SK-N-SH (cell line): ENCODE measurements around the gene RAPGEF2. TPM values are rescaled to one million over a fixed set of nuclear protein-coding genes. Genes with fewer than 3 reads are reported as not detected.

Experiments
- CTCF ChIA-PET: fragments of 300-600, 350-600 bp; formaldehyde crosslinking; extraction: SDS; loops from one replicate; lab custom pipeline; 2021; lab: Yijun Ruan, JAX
- POLR2A ChIA-PET: fragments of 350-600 bp; sonication (Branson Sonifier 250); formaldehyde crosslinking; extraction: SDS; loops from one replicate; lab custom pipeline; 2020; ENCODE audit warnings: antibody characterized with exemption, inconsistent platforms; lab: Yijun Ruan, JAX
- DNase-seq: peaks from one replicate; pipeline ENCODE4 v3.0.0; 2012
- H2AFZ ChIP-seq: fragments of 200-600 bp; sonication (generic); 2 replicates; pipeline ENCODE4 v1.8.1; 2016; ENCODE audit warnings: antibody characterized with exemption, mild to moderate bottlenecking, low read depth
- H3F3A ChIP-seq: fragments of 200-600 bp; sonication (generic); replicated peaks from 2 replicates; pipeline ENCODE3; 2016; ENCODE audit warnings: antibody characterized with exemption, mild to moderate bottlenecking; ENCODE audit not compliant: insufficient read depth
- H3K27ac ChIP-seq, 2 experiments: fragments of 200-500 bp in 1 of 2; fragments of 200-600 bp in 1 of 2; sonication (Bioruptor generic) in 1 of 2; sonication (generic), shearing (Covaris generic) in 1 of 2; 2 replicates each; pipeline versions ENCODE4 v1.5.1 to v1.6.1; 2014 to 2016; ENCODE audit warnings: low read depth in 2 of 2, inconsistent platforms in 1 of 2, low read length in 1 of 2, mild to moderate bottlenecking in 1 of 2, mixed read lengths in 1 of 2
- H3K27me3 ChIP-seq: fragments of 200-600 bp; sonication (generic), shearing (Covaris generic); 2 replicates; pipeline ENCODE4 v1.6.1; 2016; ENCODE audit warnings: mixed run types; ENCODE audit not compliant: insufficient read depth
- H3K36me3 ChIP-seq, 2 experiments: fragments of 200-500 bp in 1 of 2; fragments of 200-600 bp in 1 of 2; sonication (Bioruptor generic) in 1 of 2; sonication (generic) in 1 of 2; replicated peaks in 1 of 2; 2 replicates each; pipeline versions ENCODE3 to v1.5.1; 2014 to 2016; ENCODE audit warnings: low read length in 1 of 2, mild to moderate bottlenecking in 1 of 2; ENCODE audit not compliant: insufficient read depth in 2 of 2, control insufficient read depth in 1 of 2
- H3K4me1 ChIP-seq, 2 experiments: fragments of 200-500 bp in 1 of 2; fragments of 200-600 bp in 1 of 2; sonication (Bioruptor generic) in 1 of 2; sonication (generic), shearing (Covaris generic) in 1 of 2; 2 replicates each; pipeline versions ENCODE4 v1.5.1 to v1.6.1; 2014 to 2016; ENCODE audit warnings: low read depth in 1 of 2, low read length in 1 of 2, mixed run types in 1 of 2; ENCODE audit not compliant: insufficient read depth in 2 of 2, control insufficient read depth in 1 of 2
- H3K4me2 ChIP-seq: fragments of 200-600 bp; sonication (generic), shearing (Covaris generic); 2 replicates; pipeline ENCODE4 v1.6.1; 2017; ENCODE audit warnings: mixed run types
- H3K4me3 ChIP-seq, 2 experiments: fragments of 200-500 bp in 1 of 2; fragments of 200-600 bp in 1 of 2; sonication (Bioruptor generic) in 1 of 2; sonication (generic), shearing (Covaris generic) in 1 of 2; 2 replicates each; pipeline versions ENCODE4 v1.5.1 to v1.8.1; 2014 to 2016; ENCODE audit warnings: low read depth in 2 of 2, inconsistent platforms in 1 of 2, low read length in 1 of 2, mild to moderate bottlenecking in 1 of 2, mixed read lengths in 1 of 2, moderate library complexity in 1 of 2
- H3K79me2 ChIP-seq: fragments of 200-600 bp; sonication (generic); 2 replicates; pipeline ENCODE4 v1.8.1; 2017; ENCODE audit warnings: mild to moderate bottlenecking; ENCODE audit not compliant: insufficient read depth
- H3K9ac ChIP-seq: fragments of 200-600 bp; sonication (generic); 2 replicates; pipeline ENCODE4 v1.6.1; 2017; ENCODE audit warnings: mixed run types
- H3K9me2 ChIP-seq: fragments of 200-600 bp; sonication (generic); 2 replicates; pipeline ENCODE4 v1.6.1; 2017; ENCODE audit warnings: mixed run types
- H3K9me3 ChIP-seq: fragments of 200-600 bp; sonication (generic); 2 replicates; pipeline ENCODE4 v1.6.1; 2017; ENCODE audit warnings: mixed run types, mild to moderate bottlenecking, moderate library complexity
- H4K20me1 ChIP-seq: fragments of 200-600 bp; sonication (generic); 2 replicates; pipeline ENCODE4 v1.6.1; 2017; ENCODE audit warnings: mild to moderate bottlenecking, mixed run types; ENCODE audit not compliant: insufficient read depth
- EP300 ChIP-seq, 2 experiments: IDR thresholded peaks; 2 replicates each; pipeline versions ENCODE4 v1.4.0 to v1.6.1; 2012; ENCODE audit warnings: borderline replicate concordance in 1 of 2, low read depth in 1 of 2, low read length in 1 of 2
- EZH2phosphoT487 ChIP-seq: fragments of 200-600 bp; sonication (generic); IDR thresholded peaks from 2 replicates; pipeline ENCODE4 v1.6.1; 2017; ENCODE audit warnings: low read depth, mixed run types, mild to moderate bottlenecking, antibody characterized with exemption, moderate library complexity, borderline replicate concordance
- FOSL2 ChIP-seq: IDR thresholded peaks from 2 replicates; pipeline ENCODE4 v1.4.0; 2012; ENCODE audit warnings: low read depth, mild to moderate bottlenecking, moderate library complexity, borderline replicate concordance
- FOXM1 ChIP-seq: IDR thresholded peaks from 2 replicates; pipeline ENCODE4 v1.4.0; 2012; ENCODE audit warnings: low read depth, mild to moderate bottlenecking
- GATA2 ChIP-seq: sonication (generic); formaldehyde crosslinking; IDR thresholded peaks from 2 replicates; pipeline ENCODE4 v1.5.0; 2020; ENCODE audit warnings: mild to moderate bottlenecking, missing genetic modification reagents
- JUND ChIP-seq: IDR thresholded peaks from 2 replicates; pipeline ENCODE4 v1.4.0; 2012
- NFIC ChIP-seq: IDR thresholded peaks from 2 replicates; pipeline ENCODE4 v1.4.0; 2012; ENCODE audit warnings: borderline replicate concordance
- RAD21 ChIP-seq: IDR thresholded peaks from 2 replicates; pipeline ENCODE4 v1.6.1; 2012; ENCODE audit warnings: mild to moderate bottlenecking, low read length
- SIN3A ChIP-seq: IDR thresholded peaks from 2 replicates; pipeline ENCODE4 v1.6.1; 2012; ENCODE audit warnings: low read depth, mild to moderate bottlenecking, low read length, moderate library complexity, borderline replicate concordance
- SMC3 ChIP-seq: IDR thresholded peaks from 2 replicates; pipeline ENCODE4 v1.6.1; 2012; ENCODE audit warnings: low read depth, low read length, improper control_type of control experiment
- TCF12 ChIP-seq: IDR thresholded peaks from 2 replicates; pipeline ENCODE4 v1.4.0; 2012
- USF2 ChIP-seq: fragments of 150-350 bp; IDR thresholded peaks from 2 replicates; pipeline ENCODE4 v1.6.1; 2017; ENCODE audit warnings: antibody characterized with exemption, low read length, low read depth, borderline replicate concordance
- YY1 ChIP-seq: IDR thresholded peaks from 2 replicates; pipeline ENCODE4 v1.4.0; 2012; ENCODE audit warnings: low read depth, mild to moderate bottlenecking
- ZBTB33 ChIP-seq: IDR thresholded peaks from 2 replicates; pipeline ENCODE4 v1.4.0; 2012; ENCODE audit warnings: low read depth, borderline replicate concordance
- WGBS: methylation state at CpG from one replicate; pipeline ENCODE4 v1.1.6; 2017; ENCODE audit warnings: low lambda C conversion rate; 5-methylcytosine and 5-hydroxymethylcytosine counted together
- polyA plus RNA-seq, 3 experiments: library from polyadenylated mRNA; depleted of rRNA; stranded (reverse); fragments of >200 nt; gene quantifications; 2 replicates each; pipeline ENCODE4 v1.2.3, GENCODE V29; 2012
- TF ChIP-seq, protein P1 (sequence below): IDR thresholded peaks from 2 replicates; pipeline ENCODE4 v1.4.0; 2012; ENCODE audit warnings: low read depth
- TF ChIP-seq, protein P2 (sequence below): IDR thresholded peaks from 2 replicates; pipeline ENCODE4; 2012

Gene RAPGEF2
- polyA plus RNA-seq, 1 of the 3 experiments (the other 2 are of a cell fraction), result 19.2 TPM

GRCh38 chr4:159341522-159341921, 238.6 kb downstream of the RAPGEF2 start:
- Histone ChIP-seq H3K27ac (no peak overlapping the region), H3K36me3 (peaks cover 67 to 71% of the 10 kb centered on the region in 2 experiments), H3K27me3 (no peaks in the 10 kb centered on the region), H3K9me3 (no peaks in the 10 kb centered on the region), H3K79me2 (no peaks in the 10 kb centered on the region), H3K4me1 (peaks cover 0 to 7% of the 10 kb centered on the region in 2 experiments; a peak in 2 of 4 replicates), H3K4me2 (no peak overlapping the region), H3K9ac (no peak overlapping the region), H3F3A (peaks cover 5% of the 10 kb centered on the region), H3K4me3 (no peak overlapping the region), H4K20me1 (no peaks in the 10 kb centered on the region), H3K9me2 (no peaks in the 10 kb centered on the region), H2AFZ (no peak overlapping the region)
- no peak for DNase-seq
- WGBS, result 92% methylated on average over 2 of the region's 2 CpGs
- ChIA-PET CTCF (interaction anchor here (1.7 kb wide), 1 partner anchor 139 kb away, joined by 5 read pairs; no protein-coding TSS in a partner anchor), POLR2A (no interaction called here)
- no peak for TF ChIP-seq TCF12
- no peak for TF ChIP-seq ZBTB33
- TF ChIP-seq YY1, result no peak
- TF ChIP-seq USF2, result no peak
- TF ChIP-seq, protein P1, sequence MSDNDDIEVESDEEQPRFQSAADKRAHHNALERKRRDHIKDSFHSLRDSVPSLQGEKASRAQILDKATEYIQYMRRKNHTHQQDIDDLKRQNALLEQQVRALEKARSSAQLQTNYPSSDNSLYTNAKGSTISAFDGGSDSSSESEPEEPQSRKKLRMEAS, result no peak
- TF ChIP-seq, protein P2, sequence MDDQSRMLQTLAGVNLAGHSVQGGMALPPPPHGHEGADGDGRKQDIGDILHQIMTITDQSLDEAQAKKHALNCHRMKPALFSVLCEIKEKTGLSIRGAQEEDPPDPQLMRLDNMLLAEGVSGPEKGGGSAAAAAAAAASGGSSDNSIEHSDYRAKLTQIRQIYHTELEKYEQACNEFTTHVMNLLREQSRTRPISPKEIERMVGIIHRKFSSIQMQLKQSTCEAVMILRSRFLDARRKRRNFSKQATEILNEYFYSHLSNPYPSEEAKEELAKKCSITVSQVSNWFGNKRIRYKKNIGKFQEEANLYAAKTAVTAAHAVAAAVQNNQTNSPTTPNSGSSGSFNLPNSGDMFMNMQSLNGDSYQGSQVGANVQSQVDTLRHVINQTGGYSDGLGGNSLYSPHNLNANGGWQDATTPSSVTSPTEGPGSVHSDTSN, result no peak
- no peak for TF ChIP-seq FOSL2
- no peak for TF ChIP-seq EZH2phosphoT487
- no peak for TF ChIP-seq FOXM1
- TF ChIP-seq EP300 (IDR thresholded peaks at IDR 0.05; ENCODE audit: borderline replicate concordance in 1 of 2, low read depth in 1 of 2, low read length in 1 of 2), result no peak
- TF ChIP-seq RAD21, result no peak
- TF ChIP-seq NFIC, result no peak
- TF ChIP-seq SMC3, result no peak
- no peak for TF ChIP-seq GATA2 (CRISPR knock-in tag)
- no peak for TF ChIP-seq JUND
- no peak for TF ChIP-seq SIN3A
